GM12878 (cell line): Measurements from ENCODE around the gene ROBO1. TPM values are rescaled to one million over a fixed set of nuclear protein-coding genes. Genes with fewer than 3 reads are reported as not detected.

Experiments used
- CEBPB ChIP-seq, 2 experiments: fragments of 150-350 bp in 1 of 2; IDR thresholded peaks; 2 replicates each; pipeline ENCODE4 v1.6.1; 2012 to 2014; ENCODE audit warnings: low read depth in 2 of 2, low read length in 2 of 2, borderline replicate concordance in 1 of 2, inconsistent platforms in 1 of 2
- CREM ChIP-seq: IDR thresholded peaks from 2 replicates; pipeline ENCODE4 v1.6.1; 2014; ENCODE audit warnings: antibody characterized with exemption, low read depth
- E2F4 ChIP-seq: IDR thresholded peaks from 2 replicates; pipeline ENCODE4 v1.6.1; 2012; ENCODE audit warnings: low read depth, low read length, improper control_type of control experiment
- EZH2 ChIP-seq: IDR thresholded peaks from 2 replicates; pipeline ENCODE4 v1.6.1; 2012; ENCODE audit warnings: low read depth, mild to moderate bottlenecking, control low read depth, inconsistent platforms, low read length, borderline replicate concordance; ENCODE audit not compliant: control insufficient read depth
- KAT2A ChIP-seq: conservative IDR thresholded peaks from 2 replicates; pipeline ENCODE4 v1.6.1; 2011; ENCODE audit warnings: low read depth, low read length; ENCODE audit not compliant: control insufficient read depth
- NRF1 ChIP-seq: conservative IDR thresholded peaks from 2 replicates; pipeline ENCODE4 v1.6.1; 2011; ENCODE audit warnings: mild to moderate bottlenecking, low read depth, low read length, improper control_type of control experiment
- RBBP5 ChIP-seq: fragments of 200-600 bp; sonication (generic); conservative IDR thresholded peaks from 2 replicates; pipeline ENCODE4 v1.6.1; 2016
- REST ChIP-seq: IDR thresholded peaks from 2 replicates; pipeline ENCODE4 v1.6.1; 2012; ENCODE audit warnings: mild to moderate bottlenecking, low read depth, low read length
- SMC3 ChIP-seq: IDR thresholded peaks from 2 replicates; pipeline ENCODE4 v1.6.1; 2011; ENCODE audit warnings: low read length, improper control_type of control experiment, borderline replicate concordance
- TCF7 ChIP-seq: IDR thresholded peaks from 2 replicates; pipeline ENCODE4 v1.6.1; 2014; ENCODE audit warnings: antibody characterized with exemption, borderline replicate concordance
- ZNF24 ChIP-seq: fragments of 450-650 bp; IDR thresholded peaks from 2 replicates; pipeline ENCODE4 v1.6.1; 2017; ENCODE audit warnings: antibody characterized with exemption, mild to moderate bottlenecking
- polyA plus RNA-seq, 11 experiments: library from polyadenylated mRNA; depleted of rRNA in 4 of 11; unstranded in 6 of 11; stranded (reverse) in 5 of 11; fragments of >200 nt; fragmentation: Nextera tagmentation in 4 of 11; fragmentation: Illumina TruSeq in 1 of 11; extraction: Ambion mirVana in 4 of 11; extraction: Trizol in 1 of 11; gene quantifications; 1 replicate in 1 of 11; 2 replicates in 10 of 11; pipeline versions ENCODE4 v1.2.1 to v1.2.3, GENCODE V29; 2011 to 2016; ENCODE audit warnings: inconsistent platforms in 2 of 11, missing spikeins in 2 of 11, low read depth in 1 of 11
- total RNA-seq, 4 experiments: library from RNA; depleted of rRNA in 3 of 4; stranded (reverse); fragments of >200 nt in 3 of 4; fragmentation: Illumina TruSeq in 1 of 4; extraction: Trizol in 1 of 4; gene quantifications; 2 replicates each; pipeline versions ENCODE4 v1.2.1 to v1.2.3, GENCODE V29; 2013 to 2021

Gene ROBO1
- total and polyA plus RNA-seq, 10 of the 15 experiments (the other 5 are each of a cell fraction or from before 2014, with no cell fraction given) = 0.29 to 46.5 (median 1.2) TPM

GRCh38 chr3:79012946-79013362 lies 754.8 kb downstream of the ROBO1 start (continued):
- TF ChIP-seq REST (no peak), ZNF24 (no peak), EZH2 (no peak), NRF1 (no peak), TCF7 (no peak), SMC3 (no peak), RBBP5 (no peak), CREM (no peak), KAT2A (no peak), E2F4 (no peak), CEBPB (IDR thresholded peaks at IDR 0.05; ENCODE audit: borderline replicate concordance in 1 of 2, low read depth in 2 of 2, low read length in 2 of 2) (no peak)
